ENCODE measurements around the gene LITAF.

- TF ChIP-seq POLR2A (IDR thresholded peaks at IDR 0.05) (no peak), CTCF (IDR thresholded peaks at IDR 0.05) (no peak)
Measured at GRCh38 chr16:11612665-11613025, 25.9 kb upstream of the LITAF start.

All from testis (tissue), 2 donors.